NCI-H748 (cell line): ENCODE results near the gene TMCC1.
"Not testable (repeated sequence)": the region's sequence is repeated elsewhere in the genome, so short reads cannot be mapped to it uniquely, and the experiment has no call there.

ENCODE experiments used
- DNase-seq: peaks from one replicate; lab custom pipeline; 2025; ENCODE audit not compliant: unreplicated experiment; lab: John Stamatoyannopoulos, UW

TMCC1 gene

DNA sequence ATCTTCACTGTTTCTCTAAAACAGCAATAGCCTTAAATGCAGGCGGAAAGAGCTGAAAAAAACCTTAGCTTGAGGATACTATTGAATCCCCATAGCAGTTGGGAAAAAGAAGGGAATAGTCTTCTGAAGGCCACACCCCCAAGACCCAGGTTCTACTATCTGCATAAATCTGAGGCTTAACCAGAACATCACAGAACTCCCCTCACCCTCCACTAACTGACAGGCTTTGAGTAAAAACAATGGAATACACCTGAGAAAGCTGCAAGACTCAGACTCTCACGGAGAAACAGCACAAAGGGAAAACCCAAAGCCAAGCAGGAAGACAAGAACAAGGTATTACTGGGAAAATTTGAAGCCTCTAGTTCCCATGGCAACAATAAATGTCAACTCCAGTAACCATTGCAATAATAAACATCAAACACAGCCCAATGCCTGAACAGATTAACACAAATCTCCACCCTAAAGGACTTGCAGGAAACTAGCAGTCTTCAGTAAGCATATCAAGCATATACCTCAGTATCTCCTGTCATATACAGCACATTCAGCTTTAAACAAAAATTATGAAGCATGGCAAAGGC lies 56.4 kb downstream of the TMCC1 start:
- DNase-seq: peak; percentile 21

DNA sequence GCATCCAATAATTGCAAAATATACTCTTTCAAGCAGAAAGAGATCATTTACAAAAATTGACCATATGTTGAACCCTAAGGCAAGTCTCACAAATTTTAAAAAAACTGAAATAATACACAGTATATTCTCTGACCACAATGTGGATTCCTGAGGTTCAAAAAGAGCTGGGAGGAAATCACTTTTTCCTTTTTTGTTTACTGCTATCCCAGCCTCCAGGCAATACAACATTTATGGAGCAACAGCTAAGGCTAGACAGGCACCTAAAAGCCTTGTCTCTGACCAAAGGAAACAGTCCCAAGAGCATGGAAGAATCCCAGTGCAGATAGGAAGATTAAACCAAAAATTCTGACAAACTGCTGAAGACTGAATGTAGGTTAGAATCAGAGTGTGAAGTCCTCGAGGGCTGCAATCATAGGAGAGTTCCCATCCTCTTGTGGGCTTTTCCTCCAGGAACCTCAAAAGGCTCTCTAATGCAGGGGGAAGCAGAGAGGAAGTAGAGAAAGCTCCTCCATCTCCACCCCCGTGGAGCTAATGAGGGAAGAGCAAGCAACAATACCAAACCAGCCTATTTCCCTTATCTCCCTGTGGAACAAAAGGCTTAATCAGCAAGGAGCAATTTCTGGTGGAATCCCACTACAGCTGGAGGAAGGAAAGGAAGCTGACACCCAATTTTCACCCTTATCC lies 57.0 kb downstream of the TMCC1 start:
- peak; percentile 14 for DNase-seq

DNA sequence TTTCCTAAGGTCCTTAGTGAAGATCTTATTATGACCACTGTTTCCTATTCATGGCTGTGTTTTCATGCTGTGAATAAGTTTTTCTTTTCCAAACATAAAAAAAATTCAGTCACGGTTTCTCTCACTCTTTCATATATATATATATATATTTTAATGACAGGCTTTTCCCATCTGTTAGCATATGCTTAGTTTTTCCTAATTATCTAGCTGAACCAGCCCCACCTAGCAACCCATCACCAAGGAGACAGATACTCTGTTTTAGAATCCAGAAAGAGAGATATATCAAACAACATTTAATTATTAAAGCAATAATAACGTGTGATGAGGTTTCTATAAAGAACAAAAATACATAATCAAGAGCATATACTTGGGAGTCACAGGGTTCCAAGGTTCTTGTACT lies 58.3 kb downstream of the TMCC1 start:
- DNase-seq: no peak

GRCh38 chr3:129834580-129834979 lies 58.9 kb downstream of the TMCC1 start:
- DNase-seq: no peak

DNA sequence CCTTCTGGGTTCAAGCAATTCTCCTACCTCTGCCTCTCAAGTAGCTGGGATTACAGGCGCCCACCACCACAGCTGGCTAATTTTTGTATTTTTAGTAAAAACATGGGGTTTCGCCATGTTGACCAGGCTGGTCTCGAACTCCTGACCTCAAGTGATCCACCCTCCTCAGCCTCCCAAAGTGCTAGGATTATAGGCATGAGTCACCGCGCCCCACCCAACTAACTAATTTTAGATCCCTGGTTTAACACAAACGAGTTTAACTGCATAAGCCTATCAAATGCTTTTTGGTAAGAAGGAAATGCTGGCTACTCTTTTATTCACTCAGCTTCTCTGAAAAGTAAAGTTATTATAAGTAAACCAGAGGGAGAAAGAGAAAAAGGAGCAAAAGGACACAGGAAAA lies 61.6 kb downstream of the TMCC1 start:
- not testable (repeated sequence) for DNase-seq

GRCh38 chr3:129831503-129831902 lies 62.0 kb downstream of the TMCC1 start:
- DNase-seq: no peak

- DNase-seq: peak; percentile 48
Measured at GRCh38 chr3:129829640-129830039, 63.9 kb downstream of the TMCC1 start.

- DNase-seq: no peak
Measured at GRCh38 chr3:129827765-129828164, 65.7 kb downstream of the TMCC1 start.

- DNase-seq: peak; percentile 53
Measured at GRCh38 chr3:129824926-129825541, 68.5 kb downstream of the TMCC1 start.

GRCh38 chr3:129822679-129823078 lies 70.8 kb downstream of the TMCC1 start:
- no peak for DNase-seq

GRCh38 chr3:129822241-129822640 lies 71.3 kb downstream of the TMCC1 start:
- no peak for DNase-seq

- DNase-seq: no peak
Measured at GRCh38 chr3:129820587-129820986, 72.9 kb downstream of the TMCC1 start.

- no peak for DNase-seq
Measured at GRCh38 chr3:129812589-129812988, 80.9 kb downstream of the TMCC1 start.

DNA sequence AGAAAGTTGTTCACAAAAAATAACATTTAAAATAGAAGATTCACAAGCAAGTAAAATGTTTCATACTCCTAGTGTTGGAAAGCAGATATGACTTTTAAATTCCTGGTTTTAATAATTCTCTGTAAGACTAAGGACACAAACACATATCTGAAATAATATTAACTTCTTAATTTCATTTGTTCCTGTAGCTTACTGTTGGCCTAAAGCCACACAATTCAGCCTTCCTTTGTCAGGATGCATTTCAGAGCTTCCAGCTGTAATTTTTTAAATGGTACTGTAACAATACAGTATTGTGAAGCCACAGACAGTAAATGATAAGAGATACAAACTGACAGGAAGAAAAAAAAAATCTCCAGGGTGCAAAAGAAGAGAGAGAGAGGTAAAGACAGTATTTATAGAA lies 84.2 kb downstream of the TMCC1 start:
- DNase-seq: no peak

DNA sequence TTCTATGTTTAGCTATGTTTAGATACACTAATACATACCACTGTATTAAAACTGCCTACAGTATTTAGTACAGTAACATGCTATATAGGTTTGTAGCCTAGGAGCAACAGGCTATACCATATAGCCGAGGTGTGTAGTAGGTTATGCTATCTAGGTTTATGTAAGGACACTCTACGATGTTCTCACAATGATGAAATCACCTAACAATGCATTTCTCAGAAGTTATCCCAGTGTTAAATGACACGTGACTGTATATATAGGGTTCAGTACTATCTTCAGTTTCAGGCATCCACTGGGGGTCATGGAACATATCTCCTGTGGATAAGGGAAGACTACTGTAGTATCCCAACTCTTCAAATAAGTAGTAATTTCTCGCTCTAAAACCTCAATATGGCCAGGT lies 97.4 kb downstream of the TMCC1 start:
- no peak for DNase-seq

- no peak for DNase-seq
Measured at GRCh38 chr3:129795186-129796010, 98.1 kb downstream of the TMCC1 start.

GRCh38 chr3:129794311-129795185 lies 99.0 kb downstream of the TMCC1 start:
- peak; percentile 86 for DNase-seq

DNA sequence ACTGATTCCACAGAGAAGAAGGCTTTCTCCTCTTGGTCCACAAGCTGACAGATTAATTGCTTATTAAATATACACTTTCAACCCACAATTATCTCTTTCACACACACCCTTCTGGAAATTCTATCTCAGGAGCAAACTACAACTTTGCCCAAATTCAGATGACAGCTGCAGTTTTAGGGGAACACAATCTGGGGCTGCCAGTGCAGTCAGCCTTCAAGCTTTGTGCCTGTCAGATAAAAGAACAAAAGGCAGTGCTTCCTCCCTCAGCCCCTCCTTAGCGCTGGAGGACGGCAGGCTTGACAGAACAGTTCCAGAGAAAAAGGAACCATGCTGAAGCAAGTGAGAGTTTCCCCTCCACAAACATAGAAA lies 99.6 kb downstream of the TMCC1 start:
- DNase-seq: peak; percentile 32

- DNase-seq: peak; percentile 11
Measured at GRCh38 chr3:129793319-129793718, 100.2 kb downstream of the TMCC1 start.

GRCh38 chr3:129783470-129783869 lies 110.0 kb downstream of the TMCC1 start:
- DNase-seq: no peak

GRCh38 chr3:129778871-129779270 lies 114.6 kb downstream of the TMCC1 start:
- no peak for DNase-seq
